PC-3 (cell line): ENCODE results near the gene POLR2L. TPM values are rescaled to one million over a fixed set of nuclear protein-coding genes. Genes with fewer than 3 reads are reported as not detected.
A peak's percentile ranks its signal among the peaks of the same experiment; 100 is the strongest.

Experiments
- ATAC-seq: fragments of 200-7000 bp; cut with Tn5 transposase; 2 replicates; pipeline ENCODE4 v1.9.1; 2020; ENCODE audit warnings: mild to moderate bottlenecking, moderate library complexity
- BruUV-seq: library from RNA; stranded (reverse); fragments of 400-500 nt; replicated peaks from 2 replicates; lab custom pipeline; 2021; lab: Mats Ljungman, UMichigan
- CTCF ChIA-PET: fragments of 300-600 bp; sonication (Branson Sonifier 250); formaldehyde crosslinking; loops from one replicate; lab custom pipeline; 2022; ENCODE audit warnings: antibody characterized with exemption; lab: Charles Lee
- POLR2A ChIA-PET: fragments of 300-600 bp; sonication (Branson Sonifier 250); formaldehyde crosslinking; loops from one replicate; lab custom pipeline; 2022; ENCODE audit warnings: antibody characterized with exemption; ENCODE audit not compliant: unreplicated experiment; lab: Charles Lee
- DNase-seq: peaks from one replicate; pipeline ENCODE4 v3.0.0-alpha.2; 2015
- H2AFZ ChIP-seq: fragments of 300-600 bp; sonication (generic); 2 replicates; pipeline ENCODE4 v1.6.0; 2016; ENCODE audit warnings: antibody characterized with exemption, low read length
- H3F3A ChIP-seq: fragments of 300-600 bp; sonication (generic); one replicate; pipeline ENCODE4 v1.6.0; 2017; ENCODE audit warnings: antibody characterized with exemption, low read length, control low read depth, mild to moderate bottlenecking; ENCODE audit not compliant: unreplicated experiment
- H3K27ac ChIP-seq: fragments of 300-600 bp; sonication (generic); 2 replicates; pipeline ENCODE4 v1.5.1; 2016; ENCODE audit warnings: mild to moderate bottlenecking, low read length
- H3K27me3 ChIP-seq: fragments of 300-600 bp; sonication (generic); 2 replicates; pipeline ENCODE4 v1.6.1; 2016; ENCODE audit warnings: low read length, mixed read lengths
- H3K36me3 ChIP-seq: fragments of 300-600 bp; sonication (generic); 2 replicates; pipeline ENCODE4 v1.6.1; 2016; ENCODE audit warnings: low read depth, mixed run types, low read length, mixed read lengths
- H3K4me1 ChIP-seq: fragments of 300-600 bp; sonication (generic); 2 replicates; pipeline ENCODE4 v1.5.1; 2016; ENCODE audit warnings: low read length; ENCODE audit not compliant: insufficient read depth
- H3K4me2 ChIP-seq: fragments of 300-600 bp; sonication (generic); 2 replicates; pipeline ENCODE4 v1.6.0; 2016; ENCODE audit warnings: low read length
- H3K4me3 ChIP-seq: fragments of 300-600 bp; sonication (generic); 2 replicates; pipeline ENCODE4 v1.5.1; 2016; ENCODE audit warnings: mild to moderate bottlenecking, low read length, mixed read lengths
- H3K79me2 ChIP-seq: fragments of 300-600 bp; sonication (generic); 2 replicates; pipeline ENCODE4 v1.6.1; 2017; ENCODE audit warnings: low read length, mixed read lengths
- H3K9ac ChIP-seq: fragments of 300-600 bp; sonication (generic); 2 replicates; pipeline ENCODE4 v1.6.0; 2016; ENCODE audit warnings: mild to moderate bottlenecking, low read length
- H3K9me2 ChIP-seq: fragments of 300-600 bp; sonication (generic); replicated peaks from 2 replicates; pipeline ENCODE4 v1.6.1; 2016; ENCODE audit warnings: mixed run types, low read length, mixed read lengths
- H3K9me3 ChIP-seq: fragments of 300-600 bp; sonication (generic); 2 replicates; pipeline ENCODE4 v1.6.1; 2016; ENCODE audit warnings: low read length, mixed read lengths
- H4K20me1 ChIP-seq: fragments of 300-600 bp; sonication (generic); 2 replicates; pipeline ENCODE4 v1.6.1; 2016; ENCODE audit warnings: low read length, mixed read lengths
- CTCF ChIP-seq: fragments of 300-600 bp; sonication (generic); conservative IDR thresholded peaks from 2 replicates; pipeline ENCODE4 v1.5.1; 2017; ENCODE audit warnings: antibody characterized with exemption, low read depth, mild to moderate bottlenecking, low read length
- EZH2 ChIP-seq: fragments of 300-600 bp; sonication (generic); IDR thresholded peaks from one replicate; pipeline ENCODE4 v1.6.1; 2017; ENCODE audit warnings: antibody characterized with exemption, mild to moderate bottlenecking, low read length; ENCODE audit not compliant: unreplicated experiment
- EZH2phosphoT487 ChIP-seq: fragments of 300-600 bp; sonication (generic); IDR thresholded peaks from 2 replicates; pipeline ENCODE4 v1.6.1; 2018; ENCODE audit warnings: mild to moderate bottlenecking, antibody characterized with exemption, low read length, borderline replicate concordance
- intact Hi-C: fragments of 100-400 bp; cut with micrococcal nuclease; formaldehyde crosslinking; loops from 2 replicates; pipeline ENCODE4 v1.9.0; 2023
- total RNA-seq: library from RNA; depleted of rRNA; stranded (reverse); fragments of >200 nt; gene quantifications from 2 replicates; pipeline ENCODE4 v1.2.3, GENCODE V29; 2014

POLR2L gene
- total RNA-seq, 1 experiment from 2014 or later, result 1,148 TPM

DNA sequence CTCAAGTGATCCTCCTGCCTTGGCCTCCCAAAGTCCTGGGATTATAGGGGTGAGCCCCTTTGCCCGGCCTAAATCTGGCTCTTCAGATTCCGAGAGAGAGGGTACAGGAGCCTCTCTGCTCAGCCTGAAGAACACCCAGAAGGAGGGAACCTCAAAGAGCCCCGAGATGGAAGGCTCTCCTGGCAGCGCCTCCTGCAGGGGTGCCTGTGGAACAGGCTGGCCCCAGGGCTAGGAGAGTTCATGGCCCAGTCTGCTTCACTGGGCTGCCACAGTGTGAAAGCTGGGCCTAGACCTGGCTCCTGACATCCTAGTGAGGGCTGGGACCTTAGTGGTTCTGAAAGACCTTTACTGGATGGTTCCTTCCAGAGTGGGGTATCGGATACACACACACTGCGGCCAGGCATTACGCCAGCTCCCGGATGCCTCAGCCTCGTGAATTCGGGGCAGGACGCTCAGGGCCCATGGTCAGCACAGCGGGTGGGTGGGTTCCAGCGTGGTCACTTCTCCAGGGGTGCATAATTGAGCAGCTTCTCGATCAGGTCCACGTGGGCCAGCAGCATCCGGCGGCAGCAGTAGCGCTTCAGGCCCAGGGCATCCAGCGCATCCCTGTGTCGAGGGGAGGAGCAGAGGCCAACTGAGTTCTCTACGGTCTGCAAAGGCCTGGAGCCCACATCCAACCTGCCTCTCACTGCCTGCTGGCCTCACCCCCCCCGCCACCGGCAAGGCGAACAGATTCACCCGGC is 2.3 kb downstream of the POLR2L start:
- ChIA-PET CTCF (no interaction called here), POLR2A (no interaction called here)
- Histone ChIP-seq H3K4me1 (peaks cover 33% of the 10 kb centered on the region), H4K20me1 (peaks cover 41% of the 10 kb centered on the region), H3K4me2 (peak overlapping the region; percentile 90), H3K27ac (no peak overlapping the region), H3K9me3 (no peaks in the 10 kb centered on the region), H3K27me3 (no peaks in the 10 kb centered on the region), H3K79me2 (peaks cover 75% of the 10 kb centered on the region), H3K36me3 (peaks cover 53% of the 10 kb centered on the region), H2AFZ (no peak overlapping the region), H3K9ac (peak overlapping the region; percentile 97), H3F3A (peaks cover 11% of the 10 kb centered on the region), H3K9me2 (no peaks in the 10 kb centered on the region), H3K4me3 (peak overlapping the region; percentile 100)
- TF ChIP-seq CTCF (peak; percentile 56), EZH2phosphoT487 (no peak)
- intact Hi-C loops, result loop anchor here (5.0 kb wide), 1 partner anchor 212 kb away; no protein-coding TSS in a partner anchor
- BruUV-seq, result no TSS peak
- ATAC-seq, result no peak
- peak; percentile 28 for DNase-seq

- ChIA-PET POLR2A (interaction anchor here (0.6 kb wide), 1 partner anchor 221 kb away, joined by 3 read pairs; no protein-coding TSS in a partner anchor), CTCF (no interaction called here)
- Histone ChIP-seq H3K9ac (no peak overlapping the region), H3K36me3 (peaks cover 53% of the 10 kb centered on the region), H3F3A (peaks cover 11% of the 10 kb centered on the region), H3K27me3 (no peaks in the 10 kb centered on the region), H3K4me2 (no peak overlapping the region), H3K79me2 (peaks cover 75% of the 10 kb centered on the region), H4K20me1 (peaks cover 41% of the 10 kb centered on the region), H3K4me1 (peaks cover 33% of the 10 kb centered on the region), H3K9me3 (no peaks in the 10 kb centered on the region), H2AFZ (no peak overlapping the region), H3K27ac (0 out of 2 replicates have a peak overlapping the region, but pooled peaks have one; percentile 0), H3K4me3 (no peak overlapping the region), H3K9me2 (no peaks in the 10 kb centered on the region)
- BruUV-seq, result no TSS peak
- ATAC-seq, result no peak
- DNase-seq, result no peak
- no peak for TF ChIP-seq EZH2phosphoT487
- TF ChIP-seq EZH2, result no peak
- no peak for TF ChIP-seq CTCF
- intact Hi-C loops, result no loop called here
Measured at GRCh38 chr11:839280-839623, 3.1 kb downstream of the POLR2L start.
